GM23338 (cell line): Measurements from ENCODE around the gene ADAM30. TPM values are rescaled to one million over a fixed set of nuclear protein-coding genes. Genes with fewer than 3 reads are reported as not detected.

Source experiments
- ATAC-seq: fragments of 200-7000 bp; cut with Tn5 transposase; 3 replicates; pipeline ENCODE4 v1.9.1; 2020
- DNase-seq: peaks from one replicate; pipeline ENCODE4 v3.0.0-alpha.2; 2015; ENCODE audit warnings: low spot score
- H2AFZ ChIP-seq: fragments of 200-600 bp; sonication (generic); 2 replicates; pipeline ENCODE4 v1.8.0; 2016; ENCODE audit warnings: antibody characterized with exemption, mild to moderate bottlenecking, moderate library complexity
- H3F3A ChIP-seq: fragments of 200-600 bp; sonication (generic); replicated peaks from 2 replicates; pipeline ENCODE4 v1.8.0; 2017; ENCODE audit warnings: antibody characterized with exemption, mixed run types, low read depth
- H3K27ac ChIP-seq: fragments of 200-600 bp; sonication (generic); 2 replicates; pipeline ENCODE4 v1.6.1; 2016; ENCODE audit warnings: low read depth
- H3K27me3 ChIP-seq: fragments of 200-600 bp; sonication (generic); 2 replicates; pipeline ENCODE4 v1.8.0; 2016; ENCODE audit warnings: mild to moderate bottlenecking, mixed run types, moderate library complexity; ENCODE audit not compliant: insufficient read depth
- H3K36me3 ChIP-seq: fragments of 200-600 bp; sonication (generic); 2 replicates; pipeline ENCODE4 v1.8.0; 2016; ENCODE audit warnings: mild to moderate bottlenecking; ENCODE audit not compliant: insufficient read depth
- H3K4me1 ChIP-seq: fragments of 200-600 bp; sonication (generic); 2 replicates; pipeline ENCODE4 v1.8.0; 2016; ENCODE audit warnings: mild to moderate bottlenecking, moderate library complexity; ENCODE audit not compliant: insufficient read depth
- H3K4me2 ChIP-seq: fragments of 200-600 bp; sonication (generic); 2 replicates; pipeline ENCODE4 v1.7.1; 2017; ENCODE audit warnings: mixed run types
- H3K4me3 ChIP-seq: fragments of 200-600 bp; sonication (generic); 2 replicates; pipeline ENCODE4 v1.6.1; 2016; ENCODE audit warnings: mixed run types
- H3K79me2 ChIP-seq: fragments of 200-600 bp; sonication (generic); replicated peaks from 2 replicates; pipeline ENCODE4 v1.8.0; 2017; ENCODE audit warnings: mild to moderate bottlenecking; ENCODE audit not compliant: insufficient read depth
- H3K9me2 ChIP-seq: fragments of 200-600 bp; sonication (generic); 2 replicates; pipeline ENCODE4 v1.8.0; 2017; ENCODE audit not compliant: insufficient read depth
- H4K20me1 ChIP-seq: fragments of 200-600 bp; sonication (generic); replicated peaks from 2 replicates; pipeline ENCODE4 v1.8.0; 2017; ENCODE audit warnings: mild to moderate bottlenecking; ENCODE audit not compliant: insufficient read depth
- H3K27ac Mint-ChIP-seq: 2 replicates; pipeline ENCODE4 v1.8.0; 2020; ENCODE audit warnings: inconsistent platforms, mild to moderate bottlenecking, moderate library complexity, mixed read lengths
- H3K27me3 Mint-ChIP-seq: 3 replicates; pipeline ENCODE4 v1.8.0; 2022; ENCODE audit warnings: low read depth, mild to moderate bottlenecking, moderate library complexity, mixed read lengths, inconsistent platforms; ENCODE audit not compliant: insufficient read depth, poor library complexity
- H3K36me3 Mint-ChIP-seq: 3 replicates; pipeline ENCODE4 v1.8.0; 2021; ENCODE audit warnings: low read depth, mild to moderate bottlenecking, inconsistent platforms, moderate library complexity, mixed read lengths
- H3K4me1 Mint-ChIP-seq: 3 replicates; pipeline ENCODE4 v1.8.0; 2020; ENCODE audit warnings: mild to moderate bottlenecking, inconsistent platforms, mixed read lengths
- H3K4me3 Mint-ChIP-seq: 3 replicates; pipeline ENCODE4 v1.8.0; 2021; ENCODE audit warnings: moderate library complexity, mild to moderate bottlenecking, inconsistent platforms, mixed read lengths
- H3K9me3 Mint-ChIP-seq: 3 replicates; pipeline ENCODE4 v1.8.0; 2020; ENCODE audit warnings: moderate library complexity, mild to moderate bottlenecking, inconsistent platforms, mixed read lengths
- CREB1 ChIP-seq: fragments of 250-450 bp; sonication (Bioruptor Pico); IDR thresholded peaks from 2 replicates; pipeline ENCODE4 v1.5.0; 2020; ENCODE audit warnings: low read depth, mild to moderate bottlenecking, moderate library complexity
- ETS1 ChIP-seq: IDR thresholded peaks from 2 replicates; pipeline ENCODE4 v1.6.1; 2016; ENCODE audit warnings: antibody characterized with exemption
- EZH2 ChIP-seq: fragments of 200-600 bp; sonication (generic); IDR thresholded peaks from one replicate; pipeline ENCODE4 v1.8.0; 2017; ENCODE audit warnings: antibody characterized with exemption, mild to moderate bottlenecking, low read depth; ENCODE audit not compliant: unreplicated experiment
- EZH2phosphoT487 ChIP-seq: fragments of 200-600 bp; sonication (generic); IDR thresholded peaks from one replicate; pipeline ENCODE4 v1.8.1; 2018; ENCODE audit warnings: antibody characterized with exemption; ENCODE audit not compliant: unreplicated experiment
- JUNB ChIP-seq: IDR thresholded peaks from one replicate; pipeline ENCODE4 v1.6.1; 2016; ENCODE audit warnings: antibody characterized with exemption; ENCODE audit not compliant: unreplicated experiment
- NANOG ChIP-seq: IDR thresholded peaks from 2 replicates; pipeline ENCODE4 v1.6.1; 2016; ENCODE audit warnings: antibody characterized with exemption, borderline replicate concordance
- POLR2AphosphoS5 ChIP-seq: IDR thresholded peaks from 2 replicates; pipeline ENCODE4 v1.6.1; 2016; ENCODE audit warnings: antibody characterized with exemption, low read depth
- REST ChIP-seq: IDR thresholded peaks from one replicate; pipeline ENCODE4 v1.6.1; 2018; ENCODE audit warnings: antibody characterized with exemption; ENCODE audit not compliant: unreplicated experiment
- STAT1 ChIP-seq: IDR thresholded peaks from one replicate; pipeline ENCODE4 v1.6.1; 2016; ENCODE audit warnings: antibody characterized with exemption; ENCODE audit not compliant: unreplicated experiment
- ZNF114 ChIP-seq: fragments of 250-450 bp; sonication (Bioruptor Pico); IDR thresholded peaks from 2 replicates; pipeline ENCODE4 v1.5.0; 2020; ENCODE audit warnings: mild to moderate bottlenecking, moderate library complexity
- ZNF331 ChIP-seq: fragments of 250-450 bp; sonication (Bioruptor Pico); IDR thresholded peaks from 2 replicates; pipeline ENCODE4 v1.5.0; 2020; ENCODE audit warnings: low read depth, mild to moderate bottlenecking, moderate library complexity
- ZNF462 ChIP-seq: fragments of 250-450 bp; sonication (Bioruptor Pico); IDR thresholded peaks from 2 replicates; pipeline ENCODE4 v1.5.0; 2020; ENCODE audit warnings: mild to moderate bottlenecking, moderate library complexity
- polyA plus RNA-seq: library from polyadenylated mRNA; unstranded; fragments of >200 nt; fragmentation: Nextera tagmentation; extraction: Ambion mirVana; gene quantifications from 2 replicates; pipeline ENCODE4 v1.2.1, GENCODE V29; 2016
- total RNA-seq: library from RNA; depleted of rRNA; stranded (reverse); fragments of >200 nt; shearing (Covaris generic); gene quantifications from 2 replicates; pipeline ENCODE4 v1.2.3, GENCODE V29; 2014
- TF ChIP-seq, protein P1 (sequence below), 2 experiments: fragments of 200-600 bp in 1 of 2; sonication (generic) in 1 of 2; conservative IDR thresholded peaks; 2 replicates each; pipeline versions ENCODE4 v1.5.1 to v1.6.1; 2016 to 2017; ENCODE audit warnings: antibody characterized with exemption in 2 of 2, low read depth in 2 of 2, mild to moderate bottlenecking in 2 of 2, moderate library complexity in 1 of 2

Gene ADAM30
- total and polyA plus RNA-seq, 2 experiments from 2014 or later: not detected

GRCh38 chr1:119917304-119918055 lies 21.2 kb upstream of the ADAM30 start:
- Histone ChIP-seq H3K9me2 (no peaks in the 10 kb centered on the region; the same call in 1 of the 2 replicates), H3K79me2 (no peaks in the 10 kb centered on the region), H3K4me2 (no peak overlapping the region), H2AFZ (no peak overlapping the region), H3K4me1 (no peaks in the 10 kb centered on the region), H3K4me3 (no peak overlapping the region), H3F3A (no peaks in the 10 kb centered on the region), H4K20me1 (peaks cover 5% of the 10 kb centered on the region), H3K36me3 (peaks cover 11% of the 10 kb centered on the region; the same call in 1 of the 2 replicates), H3K27me3 (no peaks in the 10 kb centered on the region), H3K27ac (no peak overlapping the region)
- H3K4me1 Mint-ChIP-seq: peaks cover 2% of the 10 kb centered on the region; the same call in 1 of the 3 replicates
- H3K27ac Mint-ChIP-seq: peak overlapping the region; percentile 83
- TF ChIP-seq, protein P1, sequence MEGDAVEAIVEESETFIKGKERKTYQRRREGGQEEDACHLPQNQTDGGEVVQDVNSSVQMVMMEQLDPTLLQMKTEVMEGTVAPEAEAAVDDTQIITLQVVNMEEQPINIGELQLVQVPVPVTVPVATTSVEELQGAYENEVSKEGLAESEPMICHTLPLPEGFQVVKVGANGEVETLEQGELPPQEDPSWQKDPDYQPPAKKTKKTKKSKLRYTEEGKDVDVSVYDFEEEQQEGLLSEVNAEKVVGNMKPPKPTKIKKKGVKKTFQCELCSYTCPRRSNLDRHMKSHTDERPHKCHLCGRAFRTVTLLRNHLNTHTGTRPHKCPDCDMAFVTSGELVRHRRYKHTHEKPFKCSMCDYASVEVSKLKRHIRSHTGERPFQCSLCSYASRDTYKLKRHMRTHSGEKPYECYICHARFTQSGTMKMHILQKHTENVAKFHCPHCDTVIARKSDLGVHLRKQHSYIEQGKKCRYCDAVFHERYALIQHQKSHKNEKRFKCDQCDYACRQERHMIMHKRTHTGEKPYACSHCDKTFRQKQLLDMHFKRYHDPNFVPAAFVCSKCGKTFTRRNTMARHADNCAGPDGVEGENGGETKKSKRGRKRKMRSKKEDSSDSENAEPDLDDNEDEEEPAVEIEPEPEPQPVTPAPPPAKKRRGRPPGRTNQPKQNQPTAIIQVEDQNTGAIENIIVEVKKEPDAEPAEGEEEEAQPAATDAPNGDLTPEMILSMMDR (conservative IDR thresholded peaks at IDR 0.05; ENCODE audit: low read depth in 2 of 2): no peak
- TF ChIP-seq ZNF462 (CRISPR knock-in tag) (no peak), ETS1 (no peak), ZNF331 (CRISPR knock-in tag) (no peak), EZH2 (no peak), REST (no peak), NANOG (no peak), STAT1 (no peak), ZNF114 (no peak), POLR2AphosphoS5 (no peak), EZH2phosphoT487 (no peak), CREB1 (CRISPR knock-in tag) (no peak), JUNB (no peak)
- DNase-seq: no peak
- no peak overlapping the region for H3K4me3 Mint-ChIP-seq
- peaks cover 40% of the 10 kb centered on the region for H3K36me3 Mint-ChIP-seq
- no peaks in the 10 kb centered on the region; the same call in 2 of the 3 replicates for H3K9me3 Mint-ChIP-seq
- ATAC-seq: no peak
- H3K27me3 Mint-ChIP-seq: no peaks in the 10 kb centered on the region
